Neural cell (in vitro differentiated cells): ENCODE results near the gene RIN3.

Experiments used
- POLR2AphosphoS5 ChIP-seq: IDR thresholded peaks from 2 replicates; pipeline ENCODE4 v1.6.1; 2012
- TF ChIP-seq, protein P1 (sequence below): IDR thresholded peaks from 2 replicates; pipeline ENCODE4 v1.6.1; 2012; ENCODE audit warnings: borderline replicate concordance
- TF ChIP-seq, protein P2 (sequence below): fragments of 450-650 bp; IDR thresholded peaks from 2 replicates; pipeline ENCODE4 v1.5.1; 2014; ENCODE audit warnings: antibody characterized with exemption, mild to moderate bottlenecking, moderate library complexity; ENCODE audit not compliant: poor library complexity, severe bottlenecking

GRCh38 chr14:92637228-92637627 is 123.6 kb downstream of the RIN3 start:
- TF ChIP-seq, protein P1, sequence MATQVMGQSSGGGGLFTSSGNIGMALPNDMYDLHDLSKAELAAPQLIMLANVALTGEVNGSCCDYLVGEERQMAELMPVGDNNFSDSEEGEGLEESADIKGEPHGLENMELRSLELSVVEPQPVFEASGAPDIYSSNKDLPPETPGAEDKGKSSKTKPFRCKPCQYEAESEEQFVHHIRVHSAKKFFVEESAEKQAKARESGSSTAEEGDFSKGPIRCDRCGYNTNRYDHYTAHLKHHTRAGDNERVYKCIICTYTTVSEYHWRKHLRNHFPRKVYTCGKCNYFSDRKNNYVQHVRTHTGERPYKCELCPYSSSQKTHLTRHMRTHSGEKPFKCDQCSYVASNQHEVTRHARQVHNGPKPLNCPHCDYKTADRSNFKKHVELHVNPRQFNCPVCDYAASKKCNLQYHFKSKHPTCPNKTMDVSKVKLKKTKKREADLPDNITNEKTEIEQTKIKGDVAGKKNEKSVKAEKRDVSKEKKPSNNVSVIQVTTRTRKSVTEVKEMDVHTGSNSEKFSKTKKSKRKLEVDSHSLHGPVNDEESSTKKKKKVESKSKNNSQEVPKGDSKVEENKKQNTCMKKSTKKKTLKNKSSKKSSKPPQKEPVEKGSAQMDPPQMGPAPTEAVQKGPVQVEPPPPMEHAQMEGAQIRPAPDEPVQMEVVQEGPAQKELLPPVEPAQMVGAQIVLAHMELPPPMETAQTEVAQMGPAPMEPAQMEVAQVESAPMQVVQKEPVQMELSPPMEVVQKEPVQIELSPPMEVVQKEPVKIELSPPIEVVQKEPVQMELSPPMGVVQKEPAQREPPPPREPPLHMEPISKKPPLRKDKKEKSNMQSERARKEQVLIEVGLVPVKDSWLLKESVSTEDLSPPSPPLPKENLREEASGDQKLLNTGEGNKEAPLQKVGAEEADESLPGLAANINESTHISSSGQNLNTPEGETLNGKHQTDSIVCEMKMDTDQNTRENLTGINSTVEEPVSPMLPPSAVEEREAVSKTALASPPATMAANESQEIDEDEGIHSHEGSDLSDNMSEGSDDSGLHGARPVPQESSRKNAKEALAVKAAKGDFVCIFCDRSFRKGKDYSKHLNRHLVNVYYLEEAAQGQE, result peak; percentile 36
- TF ChIP-seq, protein P2, sequence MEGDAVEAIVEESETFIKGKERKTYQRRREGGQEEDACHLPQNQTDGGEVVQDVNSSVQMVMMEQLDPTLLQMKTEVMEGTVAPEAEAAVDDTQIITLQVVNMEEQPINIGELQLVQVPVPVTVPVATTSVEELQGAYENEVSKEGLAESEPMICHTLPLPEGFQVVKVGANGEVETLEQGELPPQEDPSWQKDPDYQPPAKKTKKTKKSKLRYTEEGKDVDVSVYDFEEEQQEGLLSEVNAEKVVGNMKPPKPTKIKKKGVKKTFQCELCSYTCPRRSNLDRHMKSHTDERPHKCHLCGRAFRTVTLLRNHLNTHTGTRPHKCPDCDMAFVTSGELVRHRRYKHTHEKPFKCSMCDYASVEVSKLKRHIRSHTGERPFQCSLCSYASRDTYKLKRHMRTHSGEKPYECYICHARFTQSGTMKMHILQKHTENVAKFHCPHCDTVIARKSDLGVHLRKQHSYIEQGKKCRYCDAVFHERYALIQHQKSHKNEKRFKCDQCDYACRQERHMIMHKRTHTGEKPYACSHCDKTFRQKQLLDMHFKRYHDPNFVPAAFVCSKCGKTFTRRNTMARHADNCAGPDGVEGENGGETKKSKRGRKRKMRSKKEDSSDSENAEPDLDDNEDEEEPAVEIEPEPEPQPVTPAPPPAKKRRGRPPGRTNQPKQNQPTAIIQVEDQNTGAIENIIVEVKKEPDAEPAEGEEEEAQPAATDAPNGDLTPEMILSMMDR, result no peak
- peak; percentile 76 for TF ChIP-seq POLR2AphosphoS5
